NCI-H146 (cell line): ENCODE measurements around the gene CCSER1.
"Not testable (repeated sequence)": the region's sequence is repeated elsewhere in the genome, so short reads cannot be mapped to it uniquely, and the experiment has no call there.

ENCODE experiments used
- DNase-seq: peaks from one replicate; lab custom pipeline; 2025; lab: John Stamatoyannopoulos, UW

Gene CCSER1

DNA sequence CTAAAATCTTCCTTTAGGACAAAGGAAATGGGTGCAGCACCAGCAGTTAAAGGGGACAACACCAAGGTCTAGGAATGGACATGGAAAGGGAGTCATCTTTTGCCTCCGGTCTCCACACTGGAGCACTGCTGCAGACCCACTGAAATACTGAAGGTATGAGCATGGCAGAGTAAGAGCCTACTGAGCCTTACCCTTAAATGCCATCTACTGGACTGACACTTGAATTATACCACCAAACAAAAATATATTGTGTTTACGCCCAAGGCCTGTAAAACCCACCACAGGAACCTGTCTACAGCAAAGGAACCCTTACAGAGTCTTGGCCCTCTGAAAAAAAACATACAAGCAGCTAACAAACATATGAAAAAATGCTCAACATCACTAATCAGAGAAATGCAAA lies 443.4 kb downstream of the CCSER1 start:
- no peak for DNase-seq

DNA sequence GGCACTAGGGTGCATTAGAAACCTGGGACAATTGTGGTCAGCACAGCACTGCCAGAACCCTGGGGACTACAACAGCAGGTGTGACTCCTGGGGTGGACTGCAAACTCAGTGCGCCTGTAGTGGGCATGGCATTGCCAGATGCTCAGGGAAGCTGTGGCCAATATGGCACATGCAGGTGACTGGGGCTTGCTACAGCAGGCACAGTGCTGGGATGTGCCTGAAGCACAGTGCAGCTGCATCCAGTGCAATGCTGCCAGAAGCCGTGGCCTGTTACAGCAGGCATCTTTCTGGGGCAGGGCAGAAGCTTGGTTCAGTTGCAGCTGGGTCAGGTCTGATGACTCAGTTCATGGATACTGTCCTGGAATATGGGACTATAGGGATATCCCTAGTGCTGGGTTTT lies 445.8 kb downstream of the CCSER1 start:
- DNase-seq, result no peak

- no peak for DNase-seq
Observed at GRCh38 chr4:90575371-90575770, 448.2 kb downstream of the CCSER1 start.

DNA sequence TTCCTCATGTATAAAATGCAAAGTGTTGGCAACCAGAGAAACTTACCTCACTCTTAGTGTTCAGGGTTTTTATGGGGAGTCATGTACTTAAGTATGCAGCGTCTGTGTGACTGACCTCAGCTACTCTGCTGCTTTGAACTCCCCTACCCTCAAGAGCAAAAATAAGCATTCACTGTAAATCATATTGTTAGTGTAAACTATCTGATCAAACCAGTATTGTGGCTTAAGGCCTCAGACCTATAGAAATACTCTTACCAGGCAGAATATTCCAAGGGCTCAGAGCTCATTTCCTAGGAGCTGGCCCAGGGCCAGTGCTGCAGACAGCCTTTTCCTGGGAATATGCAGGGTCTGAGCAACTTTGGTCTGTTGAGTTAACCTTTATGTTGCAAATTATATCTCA lies 453.1 kb downstream of the CCSER1 start:
- DNase-seq, result no peak

GRCh38 chr4:90582087-90582486 lies 454.9 kb downstream of the CCSER1 start:
- no peak for DNase-seq

GRCh38 chr4:90584051-90584450 lies 456.9 kb downstream of the CCSER1 start:
- no peak for DNase-seq

DNA sequence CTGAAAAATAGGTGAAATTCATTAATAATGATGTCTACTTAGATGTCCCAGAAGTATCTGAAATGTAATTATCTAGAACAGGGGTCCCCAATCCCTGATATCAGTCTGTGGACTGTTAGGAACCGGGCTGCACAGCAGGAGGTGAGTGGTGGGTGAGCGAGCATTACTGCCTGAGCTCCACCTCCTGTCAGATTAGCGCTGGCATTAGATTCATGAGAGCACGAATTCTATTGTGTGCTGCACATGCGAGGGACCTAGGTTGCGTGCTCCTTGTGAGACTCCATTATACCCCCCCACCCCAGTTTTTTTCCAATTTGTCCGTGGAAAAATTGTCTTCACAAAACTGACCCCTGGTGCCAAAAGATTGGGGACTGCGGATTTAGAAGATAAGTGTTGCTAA lies 458.8 kb downstream of the CCSER1 start:
- no peak for DNase-seq

DNA sequence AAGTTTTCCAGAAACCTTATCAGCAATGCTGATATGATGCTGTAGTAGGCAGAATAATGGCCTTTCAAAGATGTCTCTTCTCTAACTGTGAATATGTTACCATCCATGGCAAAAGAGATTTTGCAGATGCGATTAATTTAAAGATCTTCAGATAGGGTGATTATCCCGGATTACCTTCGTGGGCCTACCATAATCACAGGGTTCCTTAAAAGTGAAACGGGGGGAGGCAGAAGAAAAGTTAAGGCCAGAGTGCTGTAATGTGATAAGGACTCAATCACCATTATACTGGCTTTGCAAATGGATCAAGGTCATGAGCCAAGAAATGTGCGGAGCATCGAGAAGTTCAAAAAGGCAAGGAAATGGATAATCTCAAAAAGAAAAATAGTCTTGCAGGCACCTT lies 459.6 kb downstream of the CCSER1 start:
- no peak for DNase-seq

DNA sequence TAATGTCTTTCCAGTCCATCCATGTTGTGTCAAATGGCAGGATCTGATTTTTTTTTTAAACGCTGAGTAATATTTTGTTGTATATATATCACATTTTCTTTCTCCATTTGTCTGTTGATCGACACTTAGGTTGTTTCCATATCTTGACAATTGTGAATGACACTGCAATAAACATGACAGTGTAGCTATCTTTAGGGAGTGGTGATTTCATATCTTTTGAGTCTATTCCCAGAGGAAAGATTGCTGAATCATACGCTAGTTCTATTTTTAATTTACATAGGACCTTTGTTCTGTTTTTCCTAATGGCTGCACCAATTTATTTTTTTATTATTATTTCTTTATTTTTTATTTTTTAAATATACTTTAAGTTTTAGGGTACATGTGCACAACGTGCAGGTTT lies 470.7 kb downstream of the CCSER1 start:
- no peak for DNase-seq

- DNase-seq, result no peak
Observed at GRCh38 chr4:90598741-90599140, 471.5 kb downstream of the CCSER1 start.

DNA sequence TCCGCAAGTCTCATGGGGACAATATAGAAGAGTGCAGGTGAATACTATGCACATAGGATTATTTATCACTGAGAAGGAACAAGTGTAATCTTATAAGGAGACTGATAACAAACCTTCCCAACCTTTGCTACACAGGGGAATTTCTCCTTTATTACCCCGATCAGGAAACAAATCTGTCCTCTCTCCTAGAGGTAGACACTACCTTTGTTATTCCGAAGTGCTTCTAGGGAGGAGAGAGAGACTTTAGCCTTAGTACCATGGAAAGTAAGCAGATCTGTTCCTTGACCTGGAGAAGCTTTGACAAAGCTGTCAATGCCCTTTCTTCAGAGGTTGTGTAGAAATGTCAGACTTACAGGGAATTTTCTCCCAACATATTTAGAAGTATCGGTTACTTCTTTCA lies 475.5 kb downstream of the CCSER1 start:
- DNase-seq, result no peak

DNA sequence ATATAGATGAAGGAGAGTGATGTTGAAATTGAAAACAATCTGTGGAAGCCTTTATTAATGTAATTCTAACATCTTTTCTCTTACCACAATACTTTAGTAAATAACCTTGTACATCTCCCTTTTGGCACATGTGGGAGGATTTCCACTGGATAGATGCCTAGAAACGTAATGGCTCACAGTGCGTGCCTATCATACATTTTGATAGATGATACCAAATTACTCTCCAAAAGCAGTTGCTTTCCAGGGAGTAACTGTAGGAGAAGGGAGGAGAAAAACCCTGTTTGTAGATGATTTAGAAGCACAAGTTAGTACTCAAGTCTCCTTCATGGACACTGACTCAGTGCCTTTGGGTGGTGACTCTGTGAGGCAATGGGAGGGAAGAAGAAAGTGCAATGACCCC lies 476.3 kb downstream of the CCSER1 start:
- DNase-seq, result no peak

GRCh38 chr4:90606781-90607180 lies 479.6 kb downstream of the CCSER1 start:
- no peak for DNase-seq

GRCh38 chr4:90614371-90614770 lies 487.2 kb downstream of the CCSER1 start:
- no peak for DNase-seq

- DNase-seq, result no peak
Observed at GRCh38 chr4:90621080-90621479, 493.9 kb downstream of the CCSER1 start.

DNA sequence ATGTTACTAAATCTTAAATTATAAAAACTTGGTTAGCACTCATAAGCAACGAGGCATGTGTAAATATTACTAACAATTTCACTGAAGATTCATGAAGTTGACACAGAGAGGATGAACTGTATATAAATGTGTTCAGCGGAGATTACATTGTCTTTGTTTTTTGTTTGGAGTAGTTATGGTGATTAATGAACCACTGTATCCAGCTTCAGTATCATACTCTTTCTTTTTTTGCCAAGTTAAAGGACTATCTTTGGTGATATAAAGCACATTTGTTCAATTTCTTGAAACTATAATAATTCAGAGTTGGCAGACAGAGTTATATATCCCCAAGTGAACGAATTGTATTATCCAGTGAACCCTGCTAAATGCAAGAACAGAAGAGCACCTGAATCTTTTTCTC lies 497.6 kb downstream of the CCSER1 start:
- no peak for DNase-seq

GRCh38 chr4:90641861-90642599 lies 514.8 kb downstream of the CCSER1 start:
- DNase-seq, result no peak

GRCh38 chr4:90643156-90643555 lies 516.0 kb downstream of the CCSER1 start:
- DNase-seq, result no peak

DNA sequence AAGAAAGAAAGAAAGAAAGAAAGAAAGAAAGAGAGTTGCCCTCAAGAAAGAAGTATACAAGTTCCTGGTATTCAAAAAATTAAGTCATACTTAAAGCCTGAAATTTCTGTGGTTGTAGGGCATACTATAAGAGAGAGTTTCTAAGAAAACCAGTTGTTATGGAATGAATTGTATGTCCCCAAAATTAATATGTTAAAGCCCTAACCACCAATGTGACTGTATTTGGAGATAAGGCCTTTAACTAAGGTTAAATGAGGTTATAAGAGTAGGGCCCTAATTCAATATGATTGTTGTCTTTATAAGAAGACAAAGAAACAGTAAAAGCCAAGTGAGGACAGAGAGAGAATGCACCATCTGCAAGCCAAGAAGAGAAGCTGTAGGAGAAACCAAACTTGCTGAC lies 521.1 kb downstream of the CCSER1 start:
- no peak for DNase-seq

- no peak for DNase-seq
Observed at GRCh38 chr4:90648791-90649190, 521.6 kb downstream of the CCSER1 start.

- no peak for DNase-seq
Observed at GRCh38 chr4:90660672-90661071, 533.5 kb downstream of the CCSER1 start.

GRCh38 chr4:90670183-90670582 lies 543.0 kb downstream of the CCSER1 start:
- no peak for DNase-seq

DNA sequence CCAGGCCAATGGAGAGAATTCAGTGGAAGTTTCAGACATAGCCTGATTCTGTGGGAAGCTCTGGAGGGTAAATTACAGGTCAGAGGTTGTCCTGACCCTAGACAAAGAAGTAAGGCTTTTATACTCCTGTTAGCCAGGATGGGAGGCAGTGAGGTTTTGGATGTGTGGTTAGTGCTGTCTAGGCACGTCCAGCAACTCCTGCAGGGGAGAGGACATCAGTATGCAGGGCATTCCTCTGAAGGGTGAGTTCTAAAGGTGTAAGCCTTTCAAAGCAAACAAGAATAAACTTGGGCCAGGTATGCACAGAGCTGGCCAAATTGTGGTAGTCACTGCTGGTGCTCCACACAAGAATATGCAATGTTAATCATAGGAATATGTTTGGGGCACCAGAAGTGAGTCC lies 562.5 kb downstream of the CCSER1 start:
- DNase-seq, result no peak

DNA sequence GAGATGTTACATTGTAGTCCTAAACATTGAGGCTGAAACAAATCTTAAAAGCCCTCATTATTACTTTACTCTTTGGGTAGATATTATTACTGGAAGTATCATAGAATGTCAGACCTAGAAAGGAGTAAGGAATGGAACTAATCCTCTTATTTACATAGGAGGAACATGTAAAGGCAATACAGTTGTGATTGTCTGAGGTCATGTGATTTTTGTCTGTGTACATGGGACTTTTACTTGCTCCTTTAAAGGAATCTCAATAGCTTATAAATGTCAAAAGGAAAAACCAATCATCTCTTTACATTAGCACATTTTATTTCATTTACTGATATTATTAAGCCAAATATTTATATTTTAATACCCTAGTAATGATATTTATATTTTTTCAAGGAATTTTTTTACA lies 568.2 kb downstream of the CCSER1 start:
- DNase-seq, result no peak

- not testable (repeated sequence) for DNase-seq
Observed at GRCh38 chr4:90705501-90705900, 578.3 kb downstream of the CCSER1 start.
